GM18870 (cell line): ENCODE results near the gene ZNF823.

Experiments used
- ATAC-seq: cut with Tn5 transposase; IDR thresholded peaks from one replicate; pipeline ENCODE4 v1.9.1; 2021; ENCODE audit warnings: moderate library complexity; ENCODE audit not compliant: unreplicated experiment

The ZNF823 gene

DNA sequence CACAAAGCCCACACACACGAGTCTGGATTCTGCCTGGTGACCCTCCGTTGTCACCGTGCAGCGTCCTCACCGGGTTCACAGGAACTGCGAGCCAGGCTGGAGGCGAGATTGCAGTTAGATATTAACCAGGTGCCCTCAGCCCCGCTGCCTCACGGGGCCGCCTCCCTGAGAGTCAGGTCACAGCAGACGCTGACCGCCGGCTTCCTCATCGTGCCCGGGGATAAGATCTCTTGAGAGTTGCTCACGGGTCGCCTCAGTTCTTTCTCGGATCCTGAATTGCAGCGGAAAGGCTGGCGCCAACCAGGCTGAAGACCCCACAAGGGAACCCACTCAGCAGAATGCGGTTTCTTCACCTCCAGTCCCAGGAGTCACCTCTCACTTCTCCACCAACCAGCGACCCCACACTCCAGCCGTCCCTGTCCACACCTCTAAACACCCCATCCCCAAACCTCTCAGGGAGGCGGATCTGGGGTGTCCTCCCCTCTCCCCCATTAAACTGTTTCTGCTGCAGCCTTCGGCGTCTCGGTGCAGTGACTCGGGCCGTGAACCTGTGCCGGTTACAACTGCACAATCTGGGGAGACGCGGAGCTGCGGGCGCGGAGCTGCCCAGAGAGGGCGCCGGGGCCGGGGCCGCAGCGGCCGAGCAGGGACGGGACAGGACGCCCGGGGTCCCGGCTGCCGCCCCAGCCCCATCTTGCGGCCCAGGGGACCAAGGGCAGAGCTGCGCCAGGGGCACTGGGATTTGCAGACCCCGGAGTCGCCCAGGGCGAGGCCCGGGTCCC lies 591 bp downstream of the ZNF823 start:
- ATAC-seq = peak; percentile 20

DNA sequence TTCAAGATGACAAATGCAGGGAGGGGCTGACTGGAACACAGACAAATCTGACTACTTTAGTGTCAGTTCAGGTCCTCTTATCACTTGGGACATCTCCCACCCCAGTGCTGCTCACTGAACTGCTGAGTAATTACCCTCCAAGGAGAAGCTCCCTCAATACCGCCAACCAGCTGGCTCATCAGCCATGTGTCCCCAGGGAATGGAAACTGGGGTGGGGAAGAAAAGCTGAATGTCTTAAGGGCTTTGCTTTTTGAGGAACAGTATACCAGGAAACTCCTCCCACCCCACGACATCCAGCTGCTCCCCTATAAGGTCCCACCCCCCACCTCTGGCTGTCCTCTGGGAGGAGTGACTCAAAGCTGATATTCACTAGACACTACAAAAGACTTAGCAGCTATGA lies 2.0 kb downstream of the ZNF823 start:
- ATAC-seq = no peak

DNA sequence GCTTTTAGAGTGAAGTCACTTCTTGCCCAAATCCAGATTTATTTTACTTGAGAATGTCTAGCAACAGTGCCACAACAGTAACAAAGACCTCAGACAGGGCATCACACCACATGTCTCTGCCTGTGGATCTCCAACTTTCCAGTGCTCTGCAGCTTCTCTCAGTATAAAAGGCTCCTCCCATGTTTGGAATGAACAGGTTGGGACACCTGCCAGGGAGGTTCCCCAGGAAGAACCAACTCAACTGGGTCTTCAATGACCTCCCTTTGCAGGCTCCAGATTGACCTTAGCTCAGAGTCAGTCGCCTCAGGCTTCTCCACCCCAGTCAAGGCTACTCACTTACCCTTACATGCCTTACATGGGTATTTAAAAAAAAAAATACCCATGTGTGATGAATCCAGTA lies 3.4 kb downstream of the ZNF823 start:
- no peak for ATAC-seq

DNA sequence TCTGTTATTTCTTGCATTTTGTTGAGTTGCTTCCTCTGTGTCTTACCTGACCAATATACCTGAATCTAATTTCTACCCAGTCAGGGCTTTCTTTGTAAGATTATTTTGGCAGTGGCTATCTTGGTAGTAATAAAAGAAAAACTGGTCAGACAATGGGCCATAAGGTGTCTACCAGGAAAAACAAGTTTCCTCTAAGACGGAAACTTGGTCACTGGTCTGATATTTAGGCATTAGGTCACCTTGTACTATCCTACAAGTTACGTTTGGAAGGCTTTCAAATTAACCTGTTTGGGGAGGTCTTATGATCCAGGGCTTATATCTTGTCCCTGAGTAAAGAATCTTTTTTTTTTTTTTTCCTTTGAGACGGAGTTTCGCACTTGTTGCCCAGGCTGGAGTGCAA lies 9.2 kb downstream of the ZNF823 start:
- ATAC-seq = no peak

DNA sequence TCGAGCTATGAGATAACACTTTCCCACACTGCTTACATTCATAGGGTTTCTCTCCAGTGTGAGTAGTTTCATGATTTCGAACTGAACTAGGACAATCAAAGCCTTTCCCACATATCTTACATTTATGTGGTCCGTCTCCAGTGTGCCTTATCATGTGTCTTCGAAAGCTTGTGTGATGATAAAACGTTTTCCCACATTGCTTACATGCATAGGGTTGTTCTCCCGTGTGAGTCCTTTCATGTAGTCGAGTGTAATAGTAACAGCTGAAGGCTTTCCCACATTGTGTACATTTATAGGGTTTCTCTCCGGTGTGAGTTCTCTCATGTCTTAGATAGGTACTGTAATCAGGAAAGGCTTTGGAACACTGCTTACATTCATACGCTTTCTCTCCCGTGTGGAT lies 16.3 kb downstream of the ZNF823 start:
- ATAC-seq = no peak

DNA sequence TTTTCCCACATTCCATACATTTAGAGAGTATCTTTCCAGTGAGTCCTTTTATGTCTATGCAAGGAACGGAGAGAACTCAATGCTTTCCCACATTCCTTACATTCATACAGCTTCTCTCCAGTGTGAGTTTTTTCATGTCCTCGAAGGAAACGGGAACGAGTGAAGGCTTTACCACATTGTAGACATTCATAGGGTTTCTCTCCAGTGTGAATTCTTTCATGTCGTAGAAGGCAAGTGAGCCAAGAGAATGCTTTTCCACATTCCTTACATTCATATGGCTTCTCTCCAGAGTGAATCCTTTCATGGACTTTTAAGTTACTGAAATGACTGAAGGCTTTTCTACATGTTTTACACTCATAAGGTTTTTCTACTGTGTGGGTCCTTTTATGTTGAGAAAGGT lies 17.1 kb downstream of the ZNF823 start:
- ATAC-seq = no peak

DNA sequence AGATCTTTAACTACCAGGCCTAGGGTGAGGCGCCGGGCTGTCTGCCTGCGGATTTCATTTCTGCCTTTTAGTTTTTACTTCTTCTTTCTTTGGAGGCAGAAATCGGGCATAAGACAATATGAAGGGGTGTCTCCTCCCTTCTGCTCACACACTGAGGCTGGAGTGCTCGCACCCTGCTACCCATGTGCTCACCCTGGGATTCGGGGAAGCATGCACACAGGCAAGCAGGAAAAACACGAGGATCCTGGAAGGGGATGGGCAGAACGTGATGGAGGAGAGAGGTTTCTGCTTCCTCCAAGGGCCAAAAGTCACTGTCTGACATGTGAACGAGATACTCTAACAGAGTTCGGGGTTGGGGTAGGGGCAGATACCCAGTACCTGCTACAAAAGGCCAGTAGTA lies 28.4 kb downstream of the ZNF823 start:
- no peak for ATAC-seq

DNA sequence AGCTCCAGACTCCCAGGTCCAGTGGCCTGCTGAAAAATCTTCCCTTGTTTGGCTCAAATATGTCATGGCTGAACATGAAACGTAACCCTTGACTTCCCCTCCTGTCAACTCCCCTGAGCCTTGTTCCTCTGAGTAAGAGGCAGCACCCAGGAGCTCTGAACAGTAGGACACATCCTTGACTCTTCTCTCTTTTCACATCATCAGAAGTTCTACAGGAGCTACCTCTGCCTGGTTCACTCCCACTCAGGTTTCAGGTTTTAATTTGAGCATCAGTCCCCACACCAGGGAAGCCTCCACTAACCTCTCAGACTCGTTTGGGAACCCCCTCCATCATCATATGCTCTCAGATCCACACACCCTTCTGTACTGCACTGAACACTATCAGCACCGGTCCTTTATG lies 30.3 kb downstream of the ZNF823 start:
- ATAC-seq = no peak

DNA sequence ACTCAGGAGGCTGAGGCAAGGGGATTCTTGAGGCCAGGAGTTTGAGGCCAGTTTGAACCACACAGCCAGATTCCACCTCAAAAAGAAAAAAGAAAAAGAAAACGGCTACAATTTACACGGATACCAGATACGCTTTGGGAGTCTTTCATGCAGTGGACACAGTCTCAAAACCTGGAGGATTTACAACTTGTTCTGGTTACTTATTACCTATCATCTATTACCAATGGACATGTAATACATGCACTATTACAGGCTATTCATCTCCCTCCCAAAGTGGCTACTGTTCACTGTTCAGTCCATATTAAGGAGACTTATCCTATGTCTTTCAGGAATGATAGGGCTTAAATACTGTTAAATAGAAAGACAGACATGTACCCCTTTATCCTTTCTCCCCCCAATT lies 33.3 kb downstream of the ZNF823 start:
- ATAC-seq = no peak

DNA sequence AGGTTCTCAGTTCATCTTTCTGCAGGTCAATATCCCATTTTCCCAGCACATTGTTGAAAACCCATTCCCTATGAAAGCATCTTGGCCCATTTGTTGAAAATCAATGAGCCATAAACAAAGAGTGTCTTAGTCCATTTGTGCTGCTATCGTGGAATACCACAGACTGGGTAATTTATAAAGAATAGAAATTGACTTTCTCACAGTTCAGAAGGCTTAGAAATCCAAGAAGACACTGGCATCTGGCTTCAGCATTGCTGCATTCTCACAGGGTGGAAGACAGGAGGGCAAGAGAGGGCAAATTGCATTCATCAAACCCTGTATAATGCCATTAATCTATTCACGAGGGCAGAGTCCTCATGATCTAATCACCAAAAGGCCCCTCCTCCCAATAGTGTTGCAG lies 34.1 kb downstream of the ZNF823 start:
- no peak for ATAC-seq

DNA sequence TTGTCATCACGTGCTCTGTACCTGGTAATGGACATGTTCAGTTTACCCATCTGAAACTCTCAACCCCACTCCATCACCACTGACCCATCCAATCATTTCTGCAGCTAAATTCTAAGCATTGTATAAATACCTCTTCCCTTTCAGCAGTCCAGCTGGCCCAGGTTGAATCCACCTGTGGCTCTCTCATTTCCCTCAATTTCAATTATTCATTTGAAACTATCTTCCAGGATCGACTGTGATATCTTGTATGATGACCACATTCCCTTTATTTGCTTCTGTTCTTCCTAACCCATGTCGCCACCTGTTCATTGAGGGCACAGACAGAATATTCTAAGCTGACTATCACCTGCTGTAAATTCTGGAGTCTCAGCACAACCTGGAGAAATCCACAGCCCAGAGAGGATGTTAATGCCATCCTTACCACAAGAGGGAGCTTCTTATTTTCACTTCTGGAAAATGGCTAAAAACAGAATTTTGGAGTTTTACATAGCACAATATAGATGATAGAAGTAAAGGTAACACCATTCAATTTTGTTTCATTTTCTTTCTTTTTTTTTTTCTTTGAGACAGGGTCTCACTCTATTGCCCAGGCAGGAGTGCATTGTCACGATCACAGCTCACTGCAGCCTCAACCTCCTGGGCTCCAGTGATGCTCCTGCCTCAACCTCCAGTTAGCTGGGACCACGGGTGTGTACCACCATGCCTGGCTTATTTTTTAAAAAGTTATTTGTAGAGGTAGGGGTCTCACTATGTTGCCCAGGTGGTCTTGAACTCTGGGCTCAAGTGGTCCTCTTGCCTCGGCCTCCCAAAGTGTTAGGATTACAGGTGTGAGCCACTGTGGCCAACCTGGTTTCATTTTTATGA lies 38.6 kb downstream of the ZNF823 start:
- no peak for ATAC-seq

DNA sequence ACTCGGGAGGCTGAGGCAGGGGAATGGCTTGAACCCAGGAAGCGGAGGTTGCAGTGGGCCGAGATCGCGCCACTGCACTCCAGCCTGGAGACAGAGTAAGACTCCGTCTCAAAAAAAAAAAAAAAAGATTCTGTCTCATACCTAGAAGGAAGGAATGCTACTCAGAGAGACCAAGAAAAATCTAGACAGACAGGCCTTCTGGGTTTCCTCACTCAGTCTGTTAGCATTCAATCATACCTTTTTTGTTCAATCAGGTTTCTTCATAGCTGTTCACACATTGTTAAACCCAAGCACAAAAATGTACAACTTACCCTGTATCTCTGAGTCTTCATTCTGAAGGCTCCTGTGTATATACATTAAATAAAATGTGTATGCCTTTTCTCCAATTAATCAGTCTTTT lies 40.5 kb downstream of the ZNF823 start:
- no peak for ATAC-seq

DNA sequence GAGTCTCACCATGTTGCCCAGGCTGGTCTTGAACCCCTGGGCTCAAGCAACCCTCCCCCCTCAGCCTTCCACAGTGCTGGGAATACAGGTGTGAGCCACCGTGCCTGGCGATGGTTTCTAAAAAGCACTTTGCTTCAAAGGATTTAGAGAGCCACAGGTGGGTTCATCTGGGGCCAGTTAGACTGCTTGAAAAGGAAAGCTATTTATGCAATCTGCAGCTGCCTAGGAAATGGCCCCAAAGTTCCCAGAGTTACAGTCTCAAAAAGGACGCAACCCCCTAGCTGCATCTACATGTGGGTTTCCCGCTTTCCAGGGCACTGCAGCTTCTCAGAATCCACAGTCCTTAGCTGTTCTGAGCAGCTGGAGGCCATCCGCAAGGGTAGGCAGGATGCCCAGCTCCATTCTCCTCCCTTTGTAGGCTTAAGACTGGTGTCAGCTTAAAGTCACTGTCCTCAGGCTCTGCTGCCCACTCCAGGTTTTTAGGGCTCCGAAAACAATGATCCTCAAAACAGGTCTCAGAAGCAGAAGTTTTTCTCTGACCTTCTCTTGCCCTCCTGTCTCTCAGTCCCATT lies 41.4 kb downstream of the ZNF823 start:
- no peak for ATAC-seq

DNA sequence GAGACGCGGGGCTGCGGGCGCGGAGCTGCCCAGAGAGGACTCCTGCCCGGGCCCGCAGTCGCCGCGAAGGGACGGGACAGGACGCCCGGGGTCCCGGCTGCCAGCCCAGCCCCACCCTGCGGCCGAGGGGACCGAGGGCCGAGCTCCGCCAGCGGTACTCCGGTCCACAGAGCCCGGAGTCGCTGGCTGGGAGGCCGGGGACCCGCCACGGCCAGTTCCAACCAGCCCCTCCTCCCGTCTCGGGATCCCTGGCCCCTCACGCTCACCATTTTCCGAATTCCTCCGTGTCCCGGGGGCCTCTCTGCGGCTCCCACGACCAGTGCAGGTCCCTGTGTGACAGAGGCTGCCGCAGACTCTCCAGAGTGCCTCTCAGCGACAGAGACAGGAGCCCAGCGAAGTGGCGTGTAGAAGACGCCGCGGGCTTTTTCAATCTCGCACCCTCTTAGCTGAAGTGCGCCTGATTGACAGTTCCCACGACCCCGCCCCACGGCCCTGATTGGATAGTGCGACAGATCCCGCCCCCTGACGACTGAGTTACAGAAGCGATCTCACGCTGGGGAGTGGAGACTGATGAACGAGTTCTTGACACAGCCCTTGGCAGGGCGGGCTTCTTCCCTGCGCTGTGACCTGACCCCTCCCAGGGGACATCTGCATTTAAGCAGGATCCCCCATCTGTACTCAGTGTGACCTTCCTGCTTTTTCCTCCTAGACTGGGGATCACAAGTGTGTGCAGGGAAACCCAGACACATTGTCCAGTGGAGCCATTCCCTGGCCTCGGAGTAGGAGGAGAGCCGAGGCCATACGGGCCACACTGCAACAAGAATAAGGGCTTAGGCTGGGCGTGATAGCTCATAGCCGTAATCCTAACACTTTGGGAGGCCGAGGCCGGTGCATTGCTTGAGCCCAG lies 44.0 kb downstream of the ZNF823 start:
- ATAC-seq = no peak

DNA sequence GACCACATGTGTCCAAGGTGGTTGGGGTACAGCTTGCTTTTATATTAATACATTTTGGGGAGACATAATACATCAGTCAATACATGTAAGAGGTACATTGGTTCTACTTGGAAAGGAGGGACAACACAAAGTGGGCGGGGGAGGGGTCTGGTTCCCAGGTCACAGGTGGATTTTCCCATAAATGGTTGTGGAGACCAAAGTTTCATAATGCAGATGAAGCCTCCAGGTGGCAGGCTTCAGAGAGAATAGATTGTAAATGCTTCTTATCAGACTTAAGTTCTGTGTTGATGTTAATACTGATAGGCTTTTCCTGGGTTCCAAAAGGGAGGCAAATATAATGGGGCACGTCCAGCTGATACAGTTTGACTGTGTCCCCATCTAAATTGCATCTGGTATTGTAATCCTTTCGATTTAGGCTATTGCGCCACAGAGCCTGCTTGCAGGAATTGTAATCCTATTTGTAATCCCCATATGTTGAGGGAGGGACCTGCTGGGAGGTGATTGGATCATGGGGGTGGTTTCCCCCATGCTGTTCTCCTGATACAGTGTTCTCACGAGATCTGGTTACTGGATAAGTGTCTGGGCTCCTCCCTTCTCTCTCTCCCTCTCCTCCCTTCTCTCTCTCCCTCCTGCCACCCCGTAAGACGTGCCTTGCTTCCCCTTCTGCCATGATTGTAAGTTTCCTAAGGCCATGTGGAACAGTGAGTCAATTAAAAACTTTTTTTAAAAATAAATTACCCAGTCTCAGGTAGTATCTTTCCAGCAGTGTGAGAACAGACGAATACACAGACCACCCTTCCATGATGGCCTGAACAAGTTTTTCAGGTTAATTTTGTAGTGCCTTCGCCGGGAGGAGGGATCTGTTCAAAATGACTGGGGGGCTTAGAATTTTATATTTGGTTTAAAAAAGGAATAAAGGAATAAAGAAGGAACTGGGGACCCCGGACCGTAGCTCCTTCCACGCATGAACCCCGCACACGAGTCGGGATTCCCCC lies 44.9 kb downstream of the ZNF823 start:
- no peak for ATAC-seq

DNA sequence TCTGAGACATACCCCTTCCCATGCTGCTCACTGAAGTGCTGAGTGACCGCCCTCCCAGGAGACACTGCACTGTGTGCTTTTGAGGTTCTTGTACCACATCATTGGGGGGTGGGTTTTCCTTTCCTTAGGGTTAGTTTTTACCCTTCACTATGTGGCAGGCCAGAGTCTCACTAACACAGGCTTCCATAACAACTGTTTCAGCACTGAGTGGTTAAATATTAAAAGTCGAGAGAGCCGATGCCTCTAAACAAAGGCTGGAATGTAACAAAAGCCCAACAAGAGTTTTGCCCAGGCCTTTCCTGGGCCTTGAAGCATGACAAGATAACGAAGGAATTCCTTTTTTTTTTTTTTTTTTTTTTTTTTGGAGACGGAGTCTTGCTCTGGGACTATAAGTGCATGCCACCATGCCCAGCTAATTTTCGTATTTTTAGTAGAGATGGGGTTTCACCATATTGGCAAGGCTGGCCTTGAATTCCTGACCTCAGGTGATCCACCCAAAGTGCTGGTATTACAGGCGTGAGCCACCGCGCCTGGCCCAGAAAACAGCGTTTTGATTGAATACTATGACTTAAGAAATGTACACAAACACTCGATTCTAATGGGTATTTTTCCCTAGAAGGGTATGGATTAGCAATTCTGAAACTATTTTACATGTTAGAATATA lies 46.5 kb downstream of the ZNF823 start:
- ATAC-seq = no peak

DNA sequence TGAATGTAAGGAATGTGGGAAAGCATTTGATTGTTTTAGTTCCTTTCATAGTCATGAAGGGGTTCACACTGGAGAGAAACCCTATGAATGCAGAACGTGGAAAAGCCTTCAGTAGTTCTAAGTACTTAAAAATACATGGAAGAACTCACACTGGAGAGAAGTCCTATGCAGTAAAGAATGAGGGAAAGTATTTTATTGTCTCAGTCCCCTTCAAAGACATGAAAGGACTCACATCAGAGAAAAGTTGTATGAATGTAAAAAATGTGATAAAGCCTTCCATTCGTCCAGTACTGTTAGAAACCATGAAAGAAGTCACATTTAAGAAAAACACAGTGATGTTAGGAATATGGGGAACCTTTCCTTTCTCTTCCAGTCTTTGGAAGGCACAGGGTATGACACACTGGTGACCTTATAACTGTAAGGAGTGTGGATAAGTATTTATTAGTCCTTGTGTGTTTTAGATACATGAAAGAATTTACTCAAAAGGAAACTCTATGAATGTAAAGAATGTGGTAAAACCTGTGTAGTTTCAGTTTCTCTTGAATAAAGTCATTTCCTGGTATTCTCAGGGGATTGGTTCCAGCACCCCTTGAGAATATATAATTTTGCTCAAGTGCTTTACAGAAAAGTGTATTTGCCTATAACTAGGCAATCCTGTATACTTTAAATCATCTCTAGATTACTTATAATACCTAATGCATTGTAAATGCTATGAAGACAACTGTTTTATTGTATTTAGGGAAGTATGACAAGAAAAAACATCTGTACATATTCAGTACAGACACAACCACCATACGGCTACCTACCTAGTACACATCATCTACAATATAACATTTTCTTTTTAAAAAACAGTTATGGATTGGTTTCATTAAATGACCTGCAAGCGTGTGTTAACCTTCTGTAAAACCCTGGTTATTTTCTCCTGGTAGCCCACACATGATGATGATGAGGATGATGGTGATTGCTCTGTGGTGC lies 52.8 kb downstream of the ZNF823 start:
- ATAC-seq = no peak
